Measurements from ENCODE around the gene AGFG1. TPM values are rescaled to one million over a fixed set of nuclear protein-coding genes. Genes with fewer than 3 reads are reported as not detected.
"Not testable (repeated sequence)": the region's sequence is repeated elsewhere in the genome, so short reads cannot be mapped to it uniquely, and the experiment has no call there.

AGFG1 gene
- total RNA-seq, 4 donors from 2014 or later, result 55.1 to 75.6 (median 61.5) TPM

DNA sequence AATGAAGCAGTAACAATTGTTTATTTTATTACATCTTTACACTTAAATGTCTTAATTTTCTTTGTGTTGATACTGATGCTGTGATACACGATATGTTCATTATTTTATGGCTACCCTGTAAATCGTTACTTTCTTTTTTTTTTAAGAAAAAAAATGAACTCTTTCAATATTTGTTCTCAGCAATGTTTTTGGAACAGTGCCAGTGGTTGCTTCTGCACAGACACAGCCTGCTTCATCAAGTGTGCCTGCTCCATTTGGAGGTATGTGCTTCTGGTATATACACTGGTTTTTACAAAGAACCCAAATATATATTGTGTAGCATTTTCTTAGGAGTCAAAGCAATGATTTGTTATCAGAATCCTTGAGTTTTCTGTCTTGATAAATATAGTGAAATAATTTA lies 64.5 kb downstream of the AGFG1 start:
- no peak overlapping the region for H3K27ac ChIP-seq
- ATAC-seq (no peak), DNase-seq (no peak)
- H3K4me1 ChIP-seq, result no peaks in the 10 kb centered on the region
- intact Hi-C loops (cut with DNase I; ENCODE audit: low total_unique reads), result no loop called here
- peaks cover 3 to 71% of the 10 kb centered on the region in 2 donors for H3K36me3 ChIP-seq
- no peak for TF ChIP-seq POLR2A (IDR thresholded peaks at IDR 0.05)
- no peak overlapping the region for H3K4me3 ChIP-seq
- H3K27me3 ChIP-seq, result no peaks in the 10 kb centered on the region
- no peaks in the 10 kb centered on the region for H3K9me3 ChIP-seq
- in situ Hi-C loops (cut with MboI; ENCODE audit: low sequenced_read_pairs in 4 of 4), result no loop called here

DNA sequence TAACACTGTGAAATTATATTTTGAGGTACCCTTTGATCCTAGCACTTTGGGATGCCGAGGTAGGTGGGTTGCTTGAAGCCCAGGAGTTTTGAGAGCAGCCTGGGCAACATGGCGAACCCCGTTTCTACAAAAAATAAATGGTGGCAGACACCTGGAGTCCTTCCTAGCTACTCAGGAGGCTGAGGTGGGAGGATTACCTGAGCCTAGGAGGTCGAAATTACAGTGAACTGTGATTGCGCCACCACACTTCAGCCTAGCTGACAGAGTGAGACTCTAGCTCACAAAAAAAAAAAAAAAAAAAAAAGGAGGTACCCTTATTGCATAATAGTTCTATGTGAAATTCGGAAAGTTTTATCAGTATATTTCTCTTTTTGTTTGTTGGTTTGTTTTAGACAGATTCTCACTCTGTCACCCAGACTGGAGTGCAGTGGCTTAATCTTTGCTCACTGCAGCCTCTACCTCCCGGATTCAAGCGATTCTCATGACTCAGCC lies 67.6 kb downstream of the AGFG1 start:
- TF ChIP-seq, protein P1, sequence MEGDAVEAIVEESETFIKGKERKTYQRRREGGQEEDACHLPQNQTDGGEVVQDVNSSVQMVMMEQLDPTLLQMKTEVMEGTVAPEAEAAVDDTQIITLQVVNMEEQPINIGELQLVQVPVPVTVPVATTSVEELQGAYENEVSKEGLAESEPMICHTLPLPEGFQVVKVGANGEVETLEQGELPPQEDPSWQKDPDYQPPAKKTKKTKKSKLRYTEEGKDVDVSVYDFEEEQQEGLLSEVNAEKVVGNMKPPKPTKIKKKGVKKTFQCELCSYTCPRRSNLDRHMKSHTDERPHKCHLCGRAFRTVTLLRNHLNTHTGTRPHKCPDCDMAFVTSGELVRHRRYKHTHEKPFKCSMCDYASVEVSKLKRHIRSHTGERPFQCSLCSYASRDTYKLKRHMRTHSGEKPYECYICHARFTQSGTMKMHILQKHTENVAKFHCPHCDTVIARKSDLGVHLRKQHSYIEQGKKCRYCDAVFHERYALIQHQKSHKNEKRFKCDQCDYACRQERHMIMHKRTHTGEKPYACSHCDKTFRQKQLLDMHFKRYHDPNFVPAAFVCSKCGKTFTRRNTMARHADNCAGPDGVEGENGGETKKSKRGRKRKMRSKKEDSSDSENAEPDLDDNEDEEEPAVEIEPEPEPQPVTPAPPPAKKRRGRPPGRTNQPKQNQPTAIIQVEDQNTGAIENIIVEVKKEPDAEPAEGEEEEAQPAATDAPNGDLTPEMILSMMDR (IDR thresholded peaks at IDR 0.05 in 4 of 5, conservative IDR thresholded peaks at IDR 0.05 in 1 of 5), result no peak
- no peak for TF ChIP-seq POLR2A (IDR thresholded peaks at IDR 0.05)
- DNase-seq, result no peak
- H3K4me3 ChIP-seq, result no peak overlapping the region
- H3K27ac ChIP-seq, result no peak overlapping the region
- H3K36me3 ChIP-seq, result peaks cover 3 to 46% of the 10 kb centered on the region in 2 donors
- no peaks in the 10 kb centered on the region for H3K4me1 ChIP-seq
- in situ Hi-C loops (cut with MboI; ENCODE audit: low sequenced_read_pairs in 4 of 4) (no loop called here), intact Hi-C loops (cut with DNase I; ENCODE audit: low total_unique reads) (no loop called here)
- H3K27me3 ChIP-seq, result no peaks in the 10 kb centered on the region
- no peaks in the 10 kb centered on the region for H3K9me3 ChIP-seq
- no peak for ATAC-seq

DNA sequence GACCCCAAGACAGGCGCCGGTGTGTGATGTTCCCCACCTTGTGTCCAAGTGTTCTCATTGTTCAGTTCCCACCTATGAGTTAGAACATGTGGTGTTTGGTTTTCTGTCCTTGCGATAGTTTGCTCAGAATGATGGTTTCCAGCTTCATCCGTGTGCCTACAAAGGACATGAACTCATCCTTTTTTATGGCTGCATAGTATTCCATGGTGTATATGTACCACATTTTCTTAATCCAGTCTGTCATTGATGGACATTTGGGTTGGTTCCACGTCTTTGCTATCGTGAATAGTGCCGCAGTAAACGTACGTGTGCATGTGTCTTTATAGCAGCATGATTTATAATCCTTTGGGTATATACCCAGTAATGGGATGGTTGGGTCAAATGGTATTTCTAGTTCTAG lies 68.4 kb downstream of the AGFG1 start:
- in situ Hi-C loops (cut with MboI; ENCODE audit: low sequenced_read_pairs in 4 of 4); H3K27me3 ChIP-seq; H3K4me1 ChIP-seq; ATAC-seq; intact Hi-C loops (cut with DNase I; ENCODE audit: low total_unique reads); H3K27ac ChIP-seq; DNase-seq; H3K4me3 ChIP-seq; H3K9me3 ChIP-seq: not testable (repeated sequence)
- H3K36me3 ChIP-seq, result peaks cover 3 to 38% of the 10 kb centered on the region in 2 donors

DNA sequence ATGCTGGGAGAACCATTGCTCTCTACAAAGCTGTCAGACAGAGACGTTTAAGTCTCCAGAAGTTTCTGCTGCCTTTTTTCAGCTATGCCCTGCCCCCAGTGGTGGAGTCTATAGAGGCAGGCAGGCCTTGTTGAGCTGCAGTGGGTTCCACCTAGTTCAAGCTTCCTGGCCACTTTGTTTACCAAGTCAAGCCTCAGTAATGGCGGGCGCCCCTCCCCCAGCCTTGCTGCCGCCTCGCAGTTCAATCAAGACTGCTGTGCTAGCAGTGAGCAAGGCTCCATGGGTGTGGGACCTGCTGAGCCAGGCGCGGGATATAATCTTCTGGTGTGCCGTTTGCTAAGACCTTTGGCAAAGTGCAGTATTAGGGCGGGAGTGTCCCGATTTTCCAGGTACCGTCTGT lies 74.0 kb downstream of the AGFG1 start:
- H3K4me1 ChIP-seq, result no peaks in the 10 kb centered on the region
- in situ Hi-C loops (cut with MboI; ENCODE audit: low sequenced_read_pairs in 4 of 4) (no loop called here), intact Hi-C loops (cut with DNase I; ENCODE audit: low total_unique reads) (no loop called here)
- H3K27me3 ChIP-seq, result no peaks in the 10 kb centered on the region
- no peak overlapping the region for H3K4me3 ChIP-seq
- peaks cover 0 to 15% of the 10 kb centered on the region in 2 donors for H3K36me3 ChIP-seq
- ATAC-seq (no peak), DNase-seq (no peak)
- no peaks in the 10 kb centered on the region for H3K9me3 ChIP-seq
- TF ChIP-seq, protein P1 (IDR thresholded peaks at IDR 0.05 in 4 of 5, conservative IDR thresholded peaks at IDR 0.05 in 1 of 5), result no peak
- no peak for TF ChIP-seq POLR2A (IDR thresholded peaks at IDR 0.05)
- H3K27ac ChIP-seq, result no peak overlapping the region

DNA sequence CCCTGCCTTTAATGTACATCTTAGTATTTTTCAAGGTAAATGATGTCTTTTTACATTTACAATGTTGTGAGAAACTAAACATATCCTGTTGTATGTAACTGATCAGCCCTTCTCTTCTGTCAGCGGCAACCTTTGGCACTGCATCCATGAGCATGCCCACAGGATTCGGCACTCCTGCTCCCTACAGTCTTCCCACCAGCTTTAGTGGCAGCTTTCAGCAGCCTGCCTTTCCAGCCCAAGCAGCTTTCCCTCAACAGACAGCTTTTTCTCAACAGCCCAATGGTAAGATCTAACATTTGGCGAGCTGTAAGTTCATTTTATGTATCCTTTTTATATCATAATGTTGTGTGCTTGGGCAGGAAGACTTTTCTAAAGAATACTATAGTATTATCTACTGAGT lies 79.9 kb downstream of the AGFG1 start:
- ATAC-seq (no peak), DNase-seq (no peak)
- H3K27me3 ChIP-seq, result no peaks in the 10 kb centered on the region
- H3K4me3 ChIP-seq, result no peak overlapping the region
- TF ChIP-seq POLR2A (IDR thresholded peaks at IDR 0.05), result no peak
- TF ChIP-seq, protein P1 (IDR thresholded peaks at IDR 0.05 in 4 of 5, conservative IDR thresholded peaks at IDR 0.05 in 1 of 5), result no peak
- intact Hi-C loops (cut with DNase I; ENCODE audit: low total_unique reads), result no loop called here
- H3K9me3 ChIP-seq, result no peaks in the 10 kb centered on the region
- no peaks in the 10 kb centered on the region for H3K4me1 ChIP-seq
- H3K36me3 ChIP-seq, result peaks cover 3 to 55% of the 10 kb centered on the region in 2 donors
- H3K27ac ChIP-seq, result no peak overlapping the region
- in situ Hi-C loops (cut with MboI; ENCODE audit: low sequenced_read_pairs in 4 of 4), result no loop called here

DNA sequence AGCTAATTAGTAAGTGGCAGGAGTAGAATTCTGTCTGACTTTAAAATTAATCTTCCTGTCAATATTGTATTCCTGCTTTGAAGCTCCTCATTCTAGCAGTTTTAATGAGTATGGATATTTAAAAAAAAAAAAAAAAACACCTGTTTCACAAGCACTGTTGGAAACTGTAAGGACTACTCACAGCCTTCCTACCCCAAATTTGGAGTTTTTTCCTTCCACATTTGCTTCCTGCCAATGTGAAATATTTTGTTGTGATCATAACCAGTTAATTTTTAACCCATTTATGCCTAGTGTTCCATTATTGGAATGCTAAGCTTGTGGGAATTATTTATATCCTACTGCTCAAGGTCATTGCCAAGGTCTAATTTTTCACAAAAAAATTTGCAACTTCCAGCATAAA lies 90.6 kb downstream of the AGFG1 start:
- Histone ChIP-seq H3K36me3 (peaks cover 0 to 8% of the 10 kb centered on the region in 2 donors), H3K27me3 (no peaks in the 10 kb centered on the region), H3K27ac (no peak overlapping the region), H3K4me3 (no peak overlapping the region), H3K9me3 (no peaks in the 10 kb centered on the region), H3K4me1 (no peaks in the 10 kb centered on the region)
- intact Hi-C loops (cut with DNase I; ENCODE audit: low total_unique reads), result no loop called here
- in situ Hi-C loops (cut with MboI; ENCODE audit: low sequenced_read_pairs in 4 of 4), result no loop called here
- no peak for ATAC-seq
- TF ChIP-seq POLR2A (IDR thresholded peaks at IDR 0.05), result no peak
- DNase-seq, result no peak

All from gastrocnemius medialis (tissue), 4 donors.